DOHH2 (cell line): Measurements from ENCODE around the gene ZBTB1.

Source experiments
- H3F3A ChIP-seq: fragments of 200-600 bp; sonication (generic), shearing (Covaris generic); 2 replicates; pipeline ENCODE4 v1.6.0; 2016; ENCODE audit warnings: antibody characterized with exemption, mild to moderate bottlenecking; ENCODE audit not compliant: control insufficient read depth, insufficient read depth
- H3K27ac ChIP-seq: fragments of 200-600 bp; sonication (generic); 2 replicates; pipeline ENCODE4 v1.5.1; 2014; ENCODE audit warnings: low read depth, mild to moderate bottlenecking, low read length, moderate library complexity
- H3K27me3 ChIP-seq: fragments of 200-600 bp; sonication (generic); 2 replicates; pipeline ENCODE4 v1.6.1; 2014; ENCODE audit warnings: mild to moderate bottlenecking, low read length, mixed read lengths; ENCODE audit not compliant: control insufficient read depth
- H3K36me3 ChIP-seq: fragments of 200-600 bp; sonication (generic); 2 replicates; pipeline ENCODE4 v1.6.1; 2014; ENCODE audit warnings: mild to moderate bottlenecking, low read length, moderate library complexity, mixed read lengths; ENCODE audit not compliant: control insufficient read depth
- H3K4me1 ChIP-seq: fragments of 200-600 bp; sonication (generic); 2 replicates; pipeline ENCODE4 v1.6.1; 2014; ENCODE audit warnings: mild to moderate bottlenecking, low read length, mixed read lengths; ENCODE audit not compliant: control insufficient read depth
- H3K4me2 ChIP-seq: fragments of 200-600 bp; sonication (generic); 2 replicates; pipeline ENCODE4 v1.6.0; 2014; ENCODE audit warnings: mild to moderate bottlenecking, low read length, moderate library complexity
- H3K4me3 ChIP-seq: fragments of 200-600 bp; sonication (generic); 2 replicates; pipeline ENCODE4 v1.5.1; 2014; ENCODE audit warnings: mild to moderate bottlenecking, low read length, mixed read lengths
- H3K79me2 ChIP-seq: fragments of 200-600 bp; sonication (generic); 2 replicates; pipeline ENCODE4 v1.6.1; 2014; ENCODE audit warnings: mild to moderate bottlenecking, low read length, mixed read lengths; ENCODE audit not compliant: control insufficient read depth
- H3K9me2 ChIP-seq: fragments of 200-600 bp; sonication (generic); replicated peaks from 2 replicates; pipeline ENCODE4 v1.6.1; 2014; ENCODE audit warnings: mild to moderate bottlenecking, low read length, mixed read lengths; ENCODE audit not compliant: control insufficient read depth
- H3K9me3 ChIP-seq: fragments of 200-600 bp; sonication (generic); 2 replicates; pipeline ENCODE4 v1.6.1; 2014; ENCODE audit warnings: antibody characterized with exemption, low read length, mixed read lengths; ENCODE audit not compliant: control insufficient read depth, insufficient read depth
- H4K20me1 ChIP-seq: fragments of 200-600 bp; sonication (generic); 2 replicates; pipeline ENCODE4 v1.6.0; 2014; ENCODE audit warnings: low read depth, mild to moderate bottlenecking, antibody characterized with exemption, low read length, moderate library complexity; ENCODE audit not compliant: control insufficient read depth, insufficient read depth
- CTCF ChIP-seq: fragments of 200-600 bp; sonication (generic); IDR thresholded peaks from one replicate; pipeline ENCODE4 v1.5.1; 2014; ENCODE audit warnings: antibody characterized with exemption, mild to moderate bottlenecking, low read depth, low read length; ENCODE audit not compliant: poor library complexity, severe bottlenecking
- EZH2phosphoT487 ChIP-seq: fragments of 200-600 bp; sonication (generic); IDR thresholded peaks from 2 replicates; pipeline ENCODE4 v1.6.1; 2017; ENCODE audit warnings: borderline replicate concordance, mild to moderate bottlenecking, antibody characterized with exemption, low read length, moderate library complexity, mixed read lengths

Gene ZBTB1

GRCh38 chr14:64503434-64504309, 898 bp upstream of the ZBTB1 start, which contains the start of gene ZBTB25:
Gene ZBTB25 (minus strand): TSS chr14:64503838. CDS start chr14:64490533, 13,305 bp downstream.
- Histone ChIP-seq H3K9me3 (no peaks in the 10 kb centered on the region), H3K27me3 (no peaks in the 10 kb centered on the region; the same call in 1 of the 2 replicates), H4K20me1 (peaks cover 13% of the 10 kb centered on the region; the same call in 1 of the 2 replicates), H3K9me2 (no peaks in the 10 kb centered on the region), H3K4me1 (peaks cover 56% of the 10 kb centered on the region), H3K27ac (peak within 1 kb of the TSS; percentile 95), H3K79me2 (peaks cover 89% of the 10 kb centered on the region), H3K36me3 (peaks cover 77% of the 10 kb centered on the region), H3K4me3 (peak within 1 kb of the TSS; percentile 87), H3K4me2 (peak within 1 kb of the TSS; percentile 90), H3F3A (peaks cover 12% of the 10 kb centered on the region)
- TF ChIP-seq EZH2phosphoT487, result no peak
- no peak for TF ChIP-seq CTCF

GRCh38 chr14:64504897-64505794, 576 bp downstream of the ZBTB1 start:
- peak overlapping the region; percentile 90 for H3K4me2 ChIP-seq
- peak overlapping the region; percentile 95 for H3K27ac ChIP-seq
- H3K9me2 ChIP-seq, result no peaks in the 10 kb centered on the region
- H3K9me3 ChIP-seq, result no peaks in the 10 kb centered on the region
- H3F3A ChIP-seq, result peaks cover 19% of the 10 kb centered on the region
- TF ChIP-seq EZH2phosphoT487 (no peak), CTCF (no peak)
- no peaks in the 10 kb centered on the region; the same call in 1 of the 2 replicates for H3K27me3 ChIP-seq
- H3K4me1 ChIP-seq, result peaks cover 58% of the 10 kb centered on the region
- H4K20me1 ChIP-seq, result peaks cover 16% of the 10 kb centered on the region; the same call in 1 of the 2 replicates
- H3K79me2 ChIP-seq, result peaks cover 88% of the 10 kb centered on the region
- peaks cover 62% of the 10 kb centered on the region for H3K36me3 ChIP-seq
- peak overlapping the region; percentile 87 for H3K4me3 ChIP-seq

- H3K4me1 ChIP-seq, result peaks cover 58% of the 10 kb centered on the region
- TF ChIP-seq EZH2phosphoT487, result no peak
- TF ChIP-seq CTCF, result no peak
- peak overlapping the region; percentile 90 for H3K4me2 ChIP-seq
- H3K27me3 ChIP-seq, result no peaks in the 10 kb centered on the region; the same call in 1 of the 2 replicates
- peaks cover 88% of the 10 kb centered on the region for H3K79me2 ChIP-seq
- H3K9me2 ChIP-seq, result no peaks in the 10 kb centered on the region
- peak overlapping the region; percentile 87 for H3K4me3 ChIP-seq
- H3K9me3 ChIP-seq, result no peaks in the 10 kb centered on the region
- peaks cover 23% of the 10 kb centered on the region for H3F3A ChIP-seq
- H4K20me1 ChIP-seq, result peaks cover 20% of the 10 kb centered on the region
- peak overlapping the region; percentile 95 for H3K27ac ChIP-seq
- peaks cover 52% of the 10 kb centered on the region for H3K36me3 ChIP-seq
These were observed 2.2 kb downstream of the ZBTB1 start for GRCh38 chr14:64506721-64507120.
